Astrocyte of the cerebellum (primary cell): ENCODE data around the gene ECPAS.
"Not testable (repeated sequence)": the region's sequence is repeated elsewhere in the genome, so short reads cannot be mapped to it uniquely, and the experiment has no call there.

ENCODE experiments used
- DNase-seq: peaks from one replicate; pipeline ENCODE4 v3.0.0-alpha.2; 2011; ENCODE audit warnings: low read depth
- H3K4me3 ChIP-seq: 2 replicates; pipeline ENCODE4 v1.5.1; 2011; ENCODE audit warnings: mild to moderate bottlenecking, low read depth, low read length, moderate library complexity
- in situ Hi-C: cut with HindIII; loops from 2 replicates; pipeline ENCODE4 v1.10.0; 2017; ENCODE audit warnings: low sequenced_read_pairs
- TF ChIP-seq, protein P1 (sequence below): IDR thresholded peaks from 2 replicates; pipeline ENCODE4 v1.5.1; 2012; ENCODE audit warnings: low read length, low read depth, moderate library complexity, mild to moderate bottlenecking; ENCODE audit errors: missing control alignments

The ECPAS gene

DNA sequence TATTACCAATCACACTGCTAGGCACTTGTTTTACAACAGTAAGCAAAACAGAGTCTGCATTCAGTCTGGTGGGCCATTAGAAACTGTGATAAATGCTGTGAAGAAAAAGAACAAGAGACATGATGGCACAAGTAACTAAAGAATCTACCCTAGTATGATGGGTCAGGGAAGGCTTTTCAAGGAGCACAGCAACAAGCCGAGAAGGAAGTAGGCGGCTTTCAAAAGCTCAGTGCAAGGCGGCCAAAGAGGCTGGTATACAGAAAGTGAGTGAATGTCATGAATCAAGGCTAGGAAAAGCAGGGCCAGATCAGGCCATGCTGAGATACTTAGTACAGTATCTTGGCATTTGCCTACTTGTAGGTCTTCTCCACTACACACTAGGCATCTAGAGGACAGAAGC lies 76.4 kb downstream of the ECPAS start:
- in situ Hi-C loops: no loop called here
- no peak overlapping the region for H3K4me3 ChIP-seq
- DNase-seq: no peak
- TF ChIP-seq, protein P1, sequence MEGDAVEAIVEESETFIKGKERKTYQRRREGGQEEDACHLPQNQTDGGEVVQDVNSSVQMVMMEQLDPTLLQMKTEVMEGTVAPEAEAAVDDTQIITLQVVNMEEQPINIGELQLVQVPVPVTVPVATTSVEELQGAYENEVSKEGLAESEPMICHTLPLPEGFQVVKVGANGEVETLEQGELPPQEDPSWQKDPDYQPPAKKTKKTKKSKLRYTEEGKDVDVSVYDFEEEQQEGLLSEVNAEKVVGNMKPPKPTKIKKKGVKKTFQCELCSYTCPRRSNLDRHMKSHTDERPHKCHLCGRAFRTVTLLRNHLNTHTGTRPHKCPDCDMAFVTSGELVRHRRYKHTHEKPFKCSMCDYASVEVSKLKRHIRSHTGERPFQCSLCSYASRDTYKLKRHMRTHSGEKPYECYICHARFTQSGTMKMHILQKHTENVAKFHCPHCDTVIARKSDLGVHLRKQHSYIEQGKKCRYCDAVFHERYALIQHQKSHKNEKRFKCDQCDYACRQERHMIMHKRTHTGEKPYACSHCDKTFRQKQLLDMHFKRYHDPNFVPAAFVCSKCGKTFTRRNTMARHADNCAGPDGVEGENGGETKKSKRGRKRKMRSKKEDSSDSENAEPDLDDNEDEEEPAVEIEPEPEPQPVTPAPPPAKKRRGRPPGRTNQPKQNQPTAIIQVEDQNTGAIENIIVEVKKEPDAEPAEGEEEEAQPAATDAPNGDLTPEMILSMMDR: no peak

GRCh38 chr9:111405701-111406100 lies 78.5 kb downstream of the ECPAS start:
- in situ Hi-C loops: no loop called here
- no peak overlapping the region for H3K4me3 ChIP-seq
- TF ChIP-seq, protein P1: no peak
- no peak for DNase-seq

DNA sequence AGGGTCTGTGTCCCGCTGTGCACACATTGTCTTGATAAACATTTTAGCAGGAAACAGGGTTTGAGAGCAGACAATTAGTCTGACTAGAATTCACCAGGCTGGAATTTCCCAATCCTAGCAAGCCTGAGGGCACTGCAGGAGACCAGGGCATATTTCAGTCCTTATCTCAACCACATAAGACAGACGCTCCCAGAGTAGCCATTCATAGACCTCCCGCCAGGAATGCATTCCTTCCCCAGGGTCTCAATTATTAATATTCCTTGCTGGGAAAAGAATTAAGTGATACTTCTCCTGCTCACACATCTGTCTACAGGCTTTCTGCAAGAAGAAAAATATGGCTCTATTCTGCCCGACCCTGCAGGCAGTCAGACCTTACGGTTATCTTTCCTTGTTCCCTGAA lies 82.7 kb downstream of the ECPAS start:
- H3K4me3 ChIP-seq, DNase-seq, in situ Hi-C loops: not testable (repeated sequence)

DNA sequence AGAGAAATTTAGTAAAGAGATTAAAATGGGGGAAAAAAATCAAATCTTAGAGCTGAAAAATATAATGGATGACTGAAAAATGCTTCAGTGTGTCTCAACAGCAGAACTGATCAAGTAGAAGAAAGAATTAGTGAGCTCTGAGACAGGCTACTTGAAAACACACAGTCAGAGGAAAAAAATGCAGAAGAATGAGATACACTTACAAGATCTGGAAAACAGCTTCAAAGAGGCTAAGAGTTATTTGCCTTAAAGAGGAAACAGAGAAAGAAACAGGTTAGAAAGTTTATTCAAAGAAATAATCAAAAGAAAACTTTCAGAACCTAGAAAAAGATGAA lies 83.7 kb downstream of the ECPAS start:
- TF ChIP-seq, protein P1: no peak
- no peak for DNase-seq
- no peak overlapping the region for H3K4me3 ChIP-seq
- in situ Hi-C loops: no loop called here

DNA sequence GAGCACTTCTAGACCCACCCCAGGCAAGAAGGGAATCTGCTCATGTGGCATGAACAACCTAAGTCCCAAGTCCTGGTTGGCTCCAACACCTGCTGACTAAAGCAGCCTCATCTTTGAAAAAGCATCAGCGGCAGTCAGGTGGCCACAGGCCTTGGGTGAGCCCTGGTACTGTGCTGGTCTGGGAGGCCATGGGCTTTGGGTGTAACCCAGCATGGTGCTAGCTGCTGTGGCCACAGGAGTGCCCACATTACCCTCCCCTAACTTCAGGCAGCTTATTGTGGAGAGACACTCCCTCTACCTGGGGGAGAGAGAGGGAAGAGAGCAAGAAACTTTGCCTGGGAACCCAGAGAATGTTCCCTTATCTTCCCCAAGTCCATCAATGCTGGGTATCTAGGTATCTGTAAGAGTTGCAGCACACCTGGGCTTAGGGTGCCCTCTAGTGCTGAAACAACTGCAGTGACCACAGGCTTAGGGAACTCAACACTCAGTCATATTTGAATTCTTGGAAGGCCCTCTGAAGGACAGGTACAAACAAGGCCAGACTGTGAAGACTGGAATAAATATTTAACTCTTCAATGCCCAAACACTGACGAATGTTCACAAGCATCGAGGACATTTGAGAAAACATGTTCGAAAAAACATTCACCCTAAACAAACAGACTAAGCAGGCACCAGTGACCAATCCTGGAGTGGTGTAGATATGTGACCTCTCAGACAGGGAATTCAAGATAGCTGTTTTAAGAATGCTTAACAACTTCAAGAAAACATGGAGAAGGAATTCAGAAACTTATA lies 84.2 kb downstream of the ECPAS start:
- TF ChIP-seq, protein P1: peak; percentile 43
- in situ Hi-C loops: no loop called here
- no peak overlapping the region for H3K4me3 ChIP-seq
- no peak for DNase-seq

GRCh38 chr9:111399211-111399739 lies 84.9 kb downstream of the ECPAS start:
- TF ChIP-seq, protein P1: no peak
- in situ Hi-C loops: no loop called here
- no peak for DNase-seq
- H3K4me3 ChIP-seq: no peak overlapping the region

DNA sequence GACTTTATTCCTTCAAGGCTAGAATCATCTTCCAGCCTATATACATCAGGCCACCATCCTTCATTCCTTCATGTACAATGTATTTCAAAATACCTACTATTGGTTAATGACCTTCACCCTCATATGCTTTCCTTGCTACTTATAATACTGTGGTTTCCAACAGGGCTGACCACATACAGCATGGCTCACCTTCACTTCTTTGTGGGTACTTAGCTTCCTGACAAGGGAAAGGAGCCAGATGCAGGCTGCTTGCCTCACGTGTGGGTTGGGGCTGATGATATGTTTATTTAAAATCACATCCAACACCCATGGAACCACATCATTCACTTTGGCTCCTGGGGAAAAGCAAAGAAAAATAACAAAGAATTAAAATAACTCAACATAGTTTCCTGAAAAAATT lies 90.2 kb downstream of the ECPAS start:
- in situ Hi-C loops: no loop called here

More for the DNA sequence above, 90.2 kb downstream of the ECPAS start:
- DNase-seq: peak; percentile 65
- H3K4me3 ChIP-seq: no peak overlapping the region
- TF ChIP-seq, protein P1: no peak
